ENCODE data around the gene MPHOSPH10.

The MPHOSPH10 gene

DNA sequence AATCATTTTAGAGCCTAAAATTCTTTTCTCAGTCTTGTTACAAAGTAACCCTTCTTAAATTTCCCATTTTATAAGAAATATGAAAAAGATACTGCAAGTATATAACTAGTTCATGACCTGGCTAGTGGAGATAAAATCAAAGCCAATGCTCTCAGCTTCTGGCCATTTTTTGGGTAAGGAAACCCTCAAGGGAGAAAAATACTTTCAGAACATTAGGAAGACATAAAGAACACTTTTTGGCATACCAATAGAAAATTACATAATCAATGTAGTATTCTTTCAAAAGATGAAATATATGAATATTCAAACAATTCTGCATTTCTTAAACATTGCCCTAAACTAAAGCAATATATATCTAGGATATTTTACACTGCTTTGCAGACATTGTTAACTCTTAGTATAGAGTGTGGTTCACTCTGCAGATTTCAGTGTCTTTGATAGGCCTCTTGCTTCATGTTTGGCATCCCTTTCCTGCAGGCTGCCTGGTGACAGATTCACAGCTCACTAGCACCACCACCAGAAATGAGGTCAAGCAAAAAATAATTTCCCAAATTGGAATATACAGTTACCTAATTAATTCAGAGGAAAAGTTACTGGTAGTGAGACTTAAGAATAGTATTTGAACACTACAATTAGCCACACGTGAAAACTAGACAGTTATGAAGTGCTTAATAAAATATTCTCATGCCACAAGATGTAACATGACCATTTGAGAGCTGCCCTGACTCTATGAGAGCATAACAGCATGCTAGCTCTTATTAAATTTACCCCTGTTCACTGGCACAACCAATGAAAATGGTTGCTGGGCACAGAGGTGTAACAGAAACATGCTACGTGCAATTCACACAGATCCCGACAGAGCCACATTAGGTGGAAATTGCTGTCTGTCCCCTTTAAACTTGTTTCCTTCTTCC lies 60.5 kb downstream of the MPHOSPH10 start:
- no peak for FAIRE-seq

DNA sequence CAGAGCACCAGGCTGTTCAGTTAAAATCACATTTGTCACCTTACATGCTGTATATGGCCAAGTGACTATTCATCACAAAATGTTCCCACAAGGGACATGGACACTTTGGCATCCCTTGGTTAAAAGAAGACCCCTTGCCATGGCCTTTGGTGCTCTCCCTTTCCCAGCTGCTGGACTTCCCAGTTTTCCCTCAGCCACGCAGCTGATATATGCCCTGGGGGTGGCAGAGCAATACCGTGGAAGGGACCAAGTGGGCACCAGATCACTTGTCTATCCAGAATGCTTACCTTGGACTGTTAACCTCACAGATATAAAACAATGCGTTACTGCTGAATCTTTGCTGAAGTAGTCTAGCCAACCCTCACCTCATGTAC lies 61.1 kb downstream of the MPHOSPH10 start:
- TF ChIP-seq POLR2AphosphoS5 (IDR thresholded peaks at IDR 0.05; ENCODE audit: low read depth, low read length) (no peak), PAX5 (IDR thresholded peaks at IDR 0.05; ENCODE audit: insufficient read depth, low read length, severe bottlenecking) (no peak), TAF1 (IDR thresholded peaks at IDR 0.05; ENCODE audit: low read depth, low read length) (no peak), SPI1 (IDR thresholded peaks at IDR 0.05; ENCODE audit: low read depth, low read length) (no peak), POLR2A (IDR thresholded peaks at IDR 0.05; ENCODE audit: low read depth, low read length) (no peak), POU2F2 (IDR thresholded peaks at IDR 0.05; ENCODE audit: low read depth, low read length) (no peak)
- DNase-seq (ENCODE audit: insufficient read length, low spot score) (no peak), FAIRE-seq (no peak)

More for the DNA sequence above, 60.5 kb downstream of the MPHOSPH10 start:
- TF ChIP-seq PAX5 (IDR thresholded peaks at IDR 0.05; ENCODE audit: insufficient read depth, low read length, severe bottlenecking) (no peak), POU2F2 (IDR thresholded peaks at IDR 0.05; ENCODE audit: low read depth, low read length) (no peak), TAF1 (IDR thresholded peaks at IDR 0.05; ENCODE audit: low read depth, low read length) (no peak), POLR2A (IDR thresholded peaks at IDR 0.05; ENCODE audit: low read depth, low read length) (no peak), POLR2AphosphoS5 (IDR thresholded peaks at IDR 0.05; ENCODE audit: low read depth, low read length) (no peak), SPI1 (IDR thresholded peaks at IDR 0.05; ENCODE audit: low read depth, low read length) (no peak)
- no peak for DNase-seq (ENCODE audit: insufficient read length, low spot score)

Measured in GM12891 (cell line).